ENCODE data around the gene CMIP.

The CMIP gene

GRCh38 chr16:81497690-81498089 is 53.1 kb downstream of the CMIP start:
- peak overlapping the region; percentile 84 to 98 (median 92) for H3K4me2 ChIP-seq
- H3K36me3 ChIP-seq: peaks cover 0 to 43% (median 0%) of the 10 kb centered on the region in 11 experiments; a peak in 11 of 22 replicates
- H3K4me1 ChIP-seq: peaks cover 97 to 98% (median 98%) of the 10 kb centered on the region in 10 experiments
- no peaks in the 10 kb centered on the region for H3K27me3 ChIP-seq
- H3K9me3 ChIP-seq (replicated peaks in 1 of 11): no peaks in the 10 kb centered on the region
- H3K4me3 ChIP-seq: peak overlapping the region in 6 of 10 experiments; percentile 3 to 41 (median 26); a peak in 5 of 20 replicates
- H3K9ac ChIP-seq: peak overlapping the region; percentile 17 to 64 (median 52); a peak in 20 of 22 replicates
- H3K27ac ChIP-seq: peak overlapping the region; percentile 15 to 90 (median 85); a peak in 21 of 22 replicates
- peaks cover 17 to 96% (median 82%) of the 10 kb centered on the region in 11 experiments; a peak in 21 of 22 replicates for H4K20me1 ChIP-seq
- no peak for TF ChIP-seq Cebpa-rat (IDR thresholded peaks at IDR 0.05)

GRCh38 chr16:81498351-81498750 is 53.7 kb downstream of the CMIP start:
- Histone ChIP-seq H3K4me1 (peaks cover 97 to 98% (median 98%) of the 10 kb centered on the region in 10 experiments), H4K20me1 (peaks cover 24 to 96% (median 82%) of the 10 kb centered on the region in 11 experiments; a peak in 21 of 22 replicates), H3K9ac (peak overlapping the region in 8 of 11 experiments; percentile 38 to 64 (median 56); a peak in 14 of 22 replicates)

GRCh38 chr16:81499576-81500380 is 55.2 kb downstream of the CMIP start:
- no peaks in the 10 kb centered on the region for H3K9me3 ChIP-seq (replicated peaks in 1 of 11)
- no peaks in the 10 kb centered on the region for H3K27me3 ChIP-seq
- H3K4me2 ChIP-seq: peak overlapping the region; percentile 84 to 98 (median 92)
- H4K20me1 ChIP-seq: peaks cover 38 to 96% (median 84%) of the 10 kb centered on the region in 11 experiments; a peak in 21 of 22 replicates
- peaks cover 0 to 36% (median 0%) of the 10 kb centered on the region in 11 experiments; a peak in 9 of 22 replicates for H3K36me3 ChIP-seq
- peaks cover 97 to 98% (median 98%) of the 10 kb centered on the region in 10 experiments for H3K4me1 ChIP-seq
- peak overlapping the region; percentile 14 to 88 (median 80); a peak in 21 of 22 replicates for H3K27ac ChIP-seq
- H3K9ac ChIP-seq: peak overlapping the region; percentile 36 to 74 (median 55); a peak in 16 of 22 replicates
- H3K4me3 ChIP-seq: peak overlapping the region in 3 of 10 experiments; percentile 8 to 12 (median 10); a peak in 5 of 20 replicates
- TF ChIP-seq Cebpa-rat (IDR thresholded peaks at IDR 0.05): no peak

More at GRCh38 chr16:81498351-81498750, 53.7 kb downstream of the CMIP start:
- Histone ChIP-seq H3K36me3 (peaks cover 0 to 44% (median 0%) of the 10 kb centered on the region in 11 experiments; a peak in 11 of 22 replicates), H3K4me2 (peak overlapping the region; percentile 84 to 98 (median 92)), H3K27me3 (no peaks in the 10 kb centered on the region), H3K27ac (peak overlapping the region in 10 of 11 experiments; percentile 9 to 90 (median 86); a peak in 18 of 22 replicates), H3K9me3 (replicated peaks in 1 of 11) (no peaks in the 10 kb centered on the region), H3K4me3 (no peak overlapping the region; a peak in 1 of 20 replicates)
- no peak for TF ChIP-seq Cebpa-rat (IDR thresholded peaks at IDR 0.05)

GRCh38 chr16:81500833-81501521 is 56.4 kb downstream of the CMIP start:
- TF ChIP-seq Cebpa-rat (IDR thresholded peaks at IDR 0.05): no peak
- H3K9ac ChIP-seq: peak overlapping the region; percentile 53 to 72 (median 63); a peak in 21 of 22 replicates

GRCh38 chr16:81502396-81503070 is 57.9 kb downstream of the CMIP start:
- Histone ChIP-seq H3K9ac (peak overlapping the region in 4 of 11 experiments; percentile 3 to 53 (median 24); a peak in 2 of 22 replicates), H3K4me2 (peak overlapping the region; percentile 71 to 92 (median 84)), H4K20me1 (peaks cover 63 to 96% (median 89%) of the 10 kb centered on the region in 11 experiments), H3K4me3 (no peak overlapping the region), H3K4me1 (peaks cover 86 to 98% (median 97%) of the 10 kb centered on the region in 10 experiments), H3K27ac (peak overlapping the region in 10 of 11 experiments; percentile 3 to 85 (median 76); a peak in 12 of 22 replicates), H3K36me3 (peaks cover 0 to 32% (median 4%) of the 10 kb centered on the region in 11 experiments; a peak in 10 of 22 replicates), H3K9me3 (replicated peaks in 1 of 11) (no peaks in the 10 kb centered on the region), H3K27me3 (no peaks in the 10 kb centered on the region)
- no peak for TF ChIP-seq Cebpa-rat (IDR thresholded peaks at IDR 0.05)

More at GRCh38 chr16:81500833-81501521, 56.4 kb downstream of the CMIP start:
- H3K36me3 ChIP-seq: peaks cover 0 to 36% (median under 1%) of the 10 kb centered on the region in 11 experiments; a peak in 10 of 22 replicates
- H4K20me1 ChIP-seq: peaks cover 50 to 96% (median 85%) of the 10 kb centered on the region in 11 experiments
- no peaks in the 10 kb centered on the region for H3K9me3 ChIP-seq (replicated peaks in 1 of 11)
- peaks cover 92 to 98% (median 98%) of the 10 kb centered on the region in 10 experiments for H3K4me1 ChIP-seq
- H3K27me3 ChIP-seq: no peaks in the 10 kb centered on the region
- H3K27ac ChIP-seq: peak overlapping the region; percentile 58 to 85 (median 76)
- H3K4me2 ChIP-seq: peak overlapping the region; percentile 71 to 92 (median 84)
- peak overlapping the region; percentile 2 to 42 (median 28); a peak in 11 of 20 replicates for H3K4me3 ChIP-seq

- peak overlapping the region in 7 of 11 experiments; percentile 3 to 49 (median 32); a peak in 7 of 22 replicates for H3K9ac ChIP-seq
- no peaks in the 10 kb centered on the region for H3K9me3 ChIP-seq (replicated peaks in 1 of 11)
- peaks cover 0 to 46% (median 13%) of the 10 kb centered on the region in 11 experiments; a peak in 19 of 22 replicates for H3K36me3 ChIP-seq
- H3K4me2 ChIP-seq: peak overlapping the region; percentile 12 to 81 (median 69); a peak in 20 of 22 replicates
- peak overlapping the region in 10 of 11 experiments; percentile 29 to 74 (median 54); a peak in 19 of 22 replicates for H3K27ac ChIP-seq
- no peak overlapping the region for H3K4me3 ChIP-seq
- peaks cover 77 to 98% (median 97%) of the 10 kb centered on the region in 10 experiments for H3K4me1 ChIP-seq
- peaks cover 89 to 98% (median 96%) of the 10 kb centered on the region in 11 experiments for H4K20me1 ChIP-seq
- H3K27me3 ChIP-seq: no peaks in the 10 kb centered on the region
- no peak for TF ChIP-seq Cebpa-rat (IDR thresholded peaks at IDR 0.05)
These were observed 60.5 kb downstream of the CMIP start for GRCh38 chr16:81505011-81505661.

- H3K4me3 ChIP-seq: no peak overlapping the region
These were observed 64.8 kb downstream of the CMIP start for GRCh38 chr16:81509404-81509803.

More at GRCh38 chr16:81509404-81509803, 64.8 kb downstream of the CMIP start:
- Histone ChIP-seq H3K27me3 (no peaks in the 10 kb centered on the region), H4K20me1 (peaks cover 95 to 100% (median 100%) of the 10 kb centered on the region in 11 experiments), H3K27ac (no peak overlapping the region), H3K4me1 (peaks cover 72 to 99% (median 92%) of the 10 kb centered on the region in 10 experiments), H3K36me3 (peaks cover 0 to 34% (median 19%) of the 10 kb centered on the region in 11 experiments; a peak in 19 of 22 replicates), H3K9me3 (replicated peaks in 1 of 11) (no peaks in the 10 kb centered on the region), H3K9ac (no peak overlapping the region), H3K4me2 (peak overlapping the region in 5 of 11 experiments; percentile 1 to 78 (median 69); a peak in 6 of 22 replicates)
- TF ChIP-seq Cebpa-rat (IDR thresholded peaks at IDR 0.05): no peak
